ENCODE results near the gene MKNK1. TPM values are rescaled to one million over a fixed set of nuclear protein-coding genes. Genes with fewer than 3 reads are reported as not detected.

MKNK1 gene
- total RNA-seq, 2 donors from 2014 or later = 19.9 to 28.5 TPM

- no peak overlapping the region for H3K9ac ChIP-seq (ENCODE audit: extremely low read depth, low read length, poor library complexity, severe bottlenecking)
- no peaks in the 10 kb centered on the region for H3K9me3 ChIP-seq (ENCODE audit: control insufficient read depth, low read length)
- Mint-ChIP-seq H3K27me3 (ENCODE audit: insufficient read depth) (no peaks in the 10 kb centered on the region), H3K9me3 (no peaks in the 10 kb centered on the region), H3K4me1 (peaks cover 10% of the 10 kb centered on the region), H3K4me3 (no peak overlapping the region), H3K36me3 (ENCODE audit: low read depth) (no peaks in the 10 kb centered on the region), H3K27ac (no peak overlapping the region)
- no peaks in the 10 kb centered on the region for H3K36me3 ChIP-seq (ENCODE audit: control insufficient read depth, insufficient read depth, low read length)
- TF ChIP-seq, protein P1, sequence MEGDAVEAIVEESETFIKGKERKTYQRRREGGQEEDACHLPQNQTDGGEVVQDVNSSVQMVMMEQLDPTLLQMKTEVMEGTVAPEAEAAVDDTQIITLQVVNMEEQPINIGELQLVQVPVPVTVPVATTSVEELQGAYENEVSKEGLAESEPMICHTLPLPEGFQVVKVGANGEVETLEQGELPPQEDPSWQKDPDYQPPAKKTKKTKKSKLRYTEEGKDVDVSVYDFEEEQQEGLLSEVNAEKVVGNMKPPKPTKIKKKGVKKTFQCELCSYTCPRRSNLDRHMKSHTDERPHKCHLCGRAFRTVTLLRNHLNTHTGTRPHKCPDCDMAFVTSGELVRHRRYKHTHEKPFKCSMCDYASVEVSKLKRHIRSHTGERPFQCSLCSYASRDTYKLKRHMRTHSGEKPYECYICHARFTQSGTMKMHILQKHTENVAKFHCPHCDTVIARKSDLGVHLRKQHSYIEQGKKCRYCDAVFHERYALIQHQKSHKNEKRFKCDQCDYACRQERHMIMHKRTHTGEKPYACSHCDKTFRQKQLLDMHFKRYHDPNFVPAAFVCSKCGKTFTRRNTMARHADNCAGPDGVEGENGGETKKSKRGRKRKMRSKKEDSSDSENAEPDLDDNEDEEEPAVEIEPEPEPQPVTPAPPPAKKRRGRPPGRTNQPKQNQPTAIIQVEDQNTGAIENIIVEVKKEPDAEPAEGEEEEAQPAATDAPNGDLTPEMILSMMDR (conservative IDR thresholded peaks at IDR 0.05) = no peak
- DNase-seq = no peak
- WGBS, 2 experiments (ENCODE audit: insufficient coverage in 1 of 2, insufficient read length in 1 of 2) = 71 to 95% methylated on average over 1 to 3 of the region's 3 CpGs
- no peaks in the 10 kb centered on the region for H3K4me1 ChIP-seq (ENCODE audit: control insufficient read depth, insufficient read depth, low read length)
- no peak overlapping the region for H3K27ac ChIP-seq (ENCODE audit: low read depth, low read length)
- no peaks in the 10 kb centered on the region for H3K27me3 ChIP-seq (ENCODE audit: control insufficient read depth, insufficient read depth, low read length, poor library complexity, severe bottlenecking)
- no peak overlapping the region for H3K4me3 ChIP-seq (ENCODE audit: low read length)
Observed at GRCh38 chr1:46601257-46602007, 2.6 kb downstream of the MKNK1 start.

DNA sequence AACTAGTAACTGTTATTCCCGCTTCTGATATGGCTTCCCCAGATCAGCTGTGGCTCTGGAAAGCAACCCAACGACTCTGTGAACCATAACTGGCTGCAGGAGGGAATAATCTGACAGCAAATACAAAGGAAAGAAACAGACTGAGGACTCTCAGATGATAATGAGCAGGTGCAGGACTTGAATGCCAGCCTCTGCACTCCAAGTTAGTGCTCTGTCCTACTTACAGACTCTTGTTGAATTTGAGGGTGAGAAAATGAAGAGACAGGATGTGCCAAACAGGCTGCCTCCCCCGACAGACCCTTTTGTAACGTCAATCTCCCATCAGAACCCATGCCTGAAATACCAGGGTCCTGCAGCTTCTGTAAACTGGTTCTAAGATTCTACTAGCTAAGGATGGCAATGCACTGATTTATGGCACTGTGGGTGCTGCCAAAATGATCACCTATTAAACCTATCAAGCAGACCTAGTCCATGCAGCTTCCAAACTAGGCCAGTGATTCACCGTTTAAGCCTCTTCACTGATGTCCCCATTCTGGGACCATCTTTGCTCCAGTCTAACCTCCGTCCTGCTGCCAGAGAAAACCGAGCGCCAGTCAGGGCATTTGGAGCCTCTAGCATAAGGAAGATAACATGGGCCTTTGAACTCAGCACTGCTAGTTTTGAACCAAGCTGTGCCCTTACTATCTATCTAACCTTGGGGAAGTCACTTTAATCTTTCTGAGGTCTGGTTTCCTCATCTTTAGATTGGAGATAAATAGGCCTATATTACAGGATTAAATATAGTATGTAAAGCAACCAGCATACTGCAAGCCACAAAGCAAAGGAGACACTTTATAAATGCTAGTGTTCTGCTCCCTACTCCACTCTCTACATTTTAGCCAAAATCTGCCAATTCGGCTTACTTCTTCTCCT is 4.8 kb downstream of the MKNK1 start:
- H3K27me3 Mint-ChIP-seq (ENCODE audit: insufficient read depth) = no peaks in the 10 kb centered on the region
- H3K27ac Mint-ChIP-seq = no peak overlapping the region
- H3K9me3 ChIP-seq (ENCODE audit: control insufficient read depth, low read length) = no peaks in the 10 kb centered on the region
- H3K9me3 Mint-ChIP-seq = no peaks in the 10 kb centered on the region
- no peak for DNase-seq
- no peaks in the 10 kb centered on the region for H3K27me3 ChIP-seq (ENCODE audit: control insufficient read depth, insufficient read depth, low read length, poor library complexity, severe bottlenecking)
- H3K9ac ChIP-seq (ENCODE audit: extremely low read depth, low read length, poor library complexity, severe bottlenecking) = no peak overlapping the region
- peaks cover 9% of the 10 kb centered on the region for H3K4me1 Mint-ChIP-seq
- no peak overlapping the region for H3K4me3 Mint-ChIP-seq
- TF ChIP-seq, protein P1 (conservative IDR thresholded peaks at IDR 0.05) = no peak
- 90 to 94% methylated on average over 9 of the region's 9 CpGs for WGBS, 2 experiments (ENCODE audit: insufficient coverage in 1 of 2, insufficient read length in 1 of 2)
- H3K27ac ChIP-seq (ENCODE audit: low read depth, low read length) = no peak overlapping the region
- H3K36me3 ChIP-seq (ENCODE audit: control insufficient read depth, insufficient read depth, low read length) = no peaks in the 10 kb centered on the region
- H3K4me1 ChIP-seq (ENCODE audit: control insufficient read depth, insufficient read depth, low read length) = no peaks in the 10 kb centered on the region
- H3K4me3 ChIP-seq (ENCODE audit: low read length) = no peak overlapping the region
- no peaks in the 10 kb centered on the region for H3K36me3 Mint-ChIP-seq (ENCODE audit: low read depth)

DNA sequence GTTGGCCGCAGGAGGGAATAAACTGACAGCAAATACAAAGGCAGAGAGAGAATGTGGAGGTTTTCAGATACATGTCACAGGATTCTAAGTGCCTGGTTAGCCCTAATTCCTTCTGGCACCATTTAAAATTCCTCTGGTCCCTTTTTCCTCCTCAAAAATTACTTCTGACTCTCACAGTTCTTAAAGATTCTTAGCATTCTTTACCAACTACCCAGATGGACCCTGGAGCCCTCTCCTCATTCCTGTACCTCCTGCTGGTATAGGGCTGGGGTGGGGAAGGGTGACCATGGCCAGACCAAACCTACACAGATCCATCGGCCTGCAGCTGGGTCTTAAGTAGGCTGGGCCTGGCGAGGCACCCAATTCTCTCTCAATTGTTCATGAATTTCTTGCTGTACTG is 7.2 kb downstream of the MKNK1 start:
- H3K36me3 ChIP-seq (ENCODE audit: control insufficient read depth, insufficient read depth, low read length) = peaks cover 10% of the 10 kb centered on the region
- no peak overlapping the region for H3K27ac ChIP-seq (ENCODE audit: low read depth, low read length)
- H3K4me1 Mint-ChIP-seq = no peaks in the 10 kb centered on the region
- peaks cover 18% of the 10 kb centered on the region for H3K36me3 Mint-ChIP-seq (ENCODE audit: low read depth)
- H3K9me3 Mint-ChIP-seq = no peaks in the 10 kb centered on the region
- no peaks in the 10 kb centered on the region for H3K27me3 ChIP-seq (ENCODE audit: control insufficient read depth, insufficient read depth, low read length, poor library complexity, severe bottlenecking)
- H3K9ac ChIP-seq (ENCODE audit: extremely low read depth, low read length, poor library complexity, severe bottlenecking) = no peak overlapping the region
- H3K4me1 ChIP-seq (ENCODE audit: control insufficient read depth, insufficient read depth, low read length) = no peaks in the 10 kb centered on the region
- TF ChIP-seq, protein P1 (conservative IDR thresholded peaks at IDR 0.05) = no peak
- H3K27me3 Mint-ChIP-seq (ENCODE audit: insufficient read depth) = no peaks in the 10 kb centered on the region
- no peak overlapping the region for H3K27ac Mint-ChIP-seq
- DNase-seq = no peak
- no peak overlapping the region for H3K4me3 Mint-ChIP-seq
- WGBS, 2 experiments (ENCODE audit: insufficient coverage in 1 of 2, insufficient read length in 1 of 2) = 92 to 96% methylated on average over 2 to 3 of the region's 3 CpGs
- no peaks in the 10 kb centered on the region for H3K9me3 ChIP-seq (ENCODE audit: control insufficient read depth, low read length)
- H3K4me3 ChIP-seq (ENCODE audit: low read length) = no peak overlapping the region
